GM10266 (cell line): ENCODE measurements around the gene L3MBTL4.

Experiments
- DNase-seq: peaks from one replicate; pipeline ENCODE4 v3.0.0; 2012; ENCODE audit errors: extremely low spot score
- CTCF ChIP-seq: IDR thresholded peaks from 2 replicates; pipeline ENCODE4 v1.5.1; 2012; ENCODE audit warnings: mild to moderate bottlenecking, low read depth; ENCODE audit not compliant: control insufficient read depth, insufficient read depth; ENCODE audit errors: missing control alignments

The L3MBTL4 gene

GRCh38 chr18:6327485-6327884 lies 87.2 kb downstream of the L3MBTL4 start:
- TF ChIP-seq CTCF: no peak

GRCh38 chr18:6326566-6326965 lies 88.1 kb downstream of the L3MBTL4 start:
- no peak for TF ChIP-seq CTCF
- no peak for DNase-seq

More at GRCh38 chr18:6327485-6327884, 87.2 kb downstream of the L3MBTL4 start:
- DNase-seq: no peak

GRCh38 chr18:6323319-6323889 lies 91.3 kb downstream of the L3MBTL4 start:
- no peak for TF ChIP-seq CTCF
- DNase-seq: no peak

GRCh38 chr18:6315517-6316331 lies 99.0 kb downstream of the L3MBTL4 start:
- no peak for TF ChIP-seq CTCF
- no peak for DNase-seq

GRCh38 chr18:6313415-6313814 lies 101.3 kb downstream of the L3MBTL4 start:
- DNase-seq: no peak
- TF ChIP-seq CTCF: no peak

- no peak for DNase-seq
- no peak for TF ChIP-seq CTCF
Observed at GRCh38 chr18:6311456-6312215, 103.1 kb downstream of the L3MBTL4 start.
